ENCODE data around the gene COBL.

- TF ChIP-seq, protein P1, sequence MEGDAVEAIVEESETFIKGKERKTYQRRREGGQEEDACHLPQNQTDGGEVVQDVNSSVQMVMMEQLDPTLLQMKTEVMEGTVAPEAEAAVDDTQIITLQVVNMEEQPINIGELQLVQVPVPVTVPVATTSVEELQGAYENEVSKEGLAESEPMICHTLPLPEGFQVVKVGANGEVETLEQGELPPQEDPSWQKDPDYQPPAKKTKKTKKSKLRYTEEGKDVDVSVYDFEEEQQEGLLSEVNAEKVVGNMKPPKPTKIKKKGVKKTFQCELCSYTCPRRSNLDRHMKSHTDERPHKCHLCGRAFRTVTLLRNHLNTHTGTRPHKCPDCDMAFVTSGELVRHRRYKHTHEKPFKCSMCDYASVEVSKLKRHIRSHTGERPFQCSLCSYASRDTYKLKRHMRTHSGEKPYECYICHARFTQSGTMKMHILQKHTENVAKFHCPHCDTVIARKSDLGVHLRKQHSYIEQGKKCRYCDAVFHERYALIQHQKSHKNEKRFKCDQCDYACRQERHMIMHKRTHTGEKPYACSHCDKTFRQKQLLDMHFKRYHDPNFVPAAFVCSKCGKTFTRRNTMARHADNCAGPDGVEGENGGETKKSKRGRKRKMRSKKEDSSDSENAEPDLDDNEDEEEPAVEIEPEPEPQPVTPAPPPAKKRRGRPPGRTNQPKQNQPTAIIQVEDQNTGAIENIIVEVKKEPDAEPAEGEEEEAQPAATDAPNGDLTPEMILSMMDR (IDR thresholded peaks at IDR 0.05) = no peak
- TF ChIP-seq POLR2AphosphoS5 (IDR thresholded peaks at IDR 0.05) = no peak
- no peak for TF ChIP-seq POLR2A (IDR thresholded peaks at IDR 0.05)
- no peak for TF ChIP-seq EP300 (IDR thresholded peaks at IDR 0.05)
These were observed 290.3 kb downstream of the COBL start for GRCh38 chr7:51026341-51026740.
